Neural cell (in vitro differentiated cells): ENCODE measurements around the gene TMEM266. TPM values are rescaled to one million over a fixed set of nuclear protein-coding genes. Genes with fewer than 3 reads are reported as not detected.

ENCODE experiments used
- H2AFZ ChIP-seq: fragments of 200-600, 300-800 bp; sonication (generic), shearing (Covaris generic); 2 replicates; pipeline ENCODE4 v1.6.0; 2014; ENCODE audit warnings: low read depth, mild to moderate bottlenecking, antibody characterized with exemption, low read length, moderate library complexity
- H3F3A ChIP-seq: fragments of 200-600 bp; shearing (Covaris generic); 2 replicates; pipeline ENCODE4 v1.6.1; 2016; ENCODE audit warnings: mild to moderate bottlenecking, moderate library complexity, mixed read lengths, antibody characterized with exemption, low read length; ENCODE audit not compliant: insufficient read depth, poor library complexity, severe bottlenecking
- H3K27ac ChIP-seq: fragments of 200-600, 300-800 bp; sonication (generic), shearing (Covaris generic); 2 replicates; pipeline ENCODE4 v1.5.1; 2014; ENCODE audit warnings: mild to moderate bottlenecking, low read length, moderate library complexity
- H3K27me3 ChIP-seq: fragments of 300-800, 200-600 bp; sonication (generic), shearing (Covaris generic); 2 replicates; pipeline ENCODE4 v1.6.0; 2014; ENCODE audit warnings: mild to moderate bottlenecking, low read depth, low read length, moderate library complexity; ENCODE audit not compliant: insufficient read depth
- H3K36me3 ChIP-seq: fragments of 300-800, 200-600 bp; sonication (generic), shearing (Covaris generic); 2 replicates; pipeline ENCODE4 v1.5.1; 2014; ENCODE audit warnings: mild to moderate bottlenecking, antibody characterized with exemption, low read length, moderate library complexity; ENCODE audit not compliant: insufficient read depth
- H3K4me2 ChIP-seq: fragments of 300-800, 200-600 bp; sonication (generic), shearing (Covaris generic); 2 replicates; pipeline ENCODE4 v1.6.0; 2014; ENCODE audit warnings: mild to moderate bottlenecking, low read length
- H3K4me3 ChIP-seq: fragments of 300-800, 200-600 bp; sonication (generic), shearing (Covaris generic); 2 replicates; pipeline ENCODE4 v1.5.1; 2014; ENCODE audit warnings: mild to moderate bottlenecking, low read length, moderate library complexity
- H3K79me2 ChIP-seq: fragments of 200-600 bp; shearing (Covaris generic); replicated peaks from 2 replicates; pipeline ENCODE4 v1.6.0; 2014; ENCODE audit warnings: mild to moderate bottlenecking, low read length, moderate library complexity; ENCODE audit not compliant: insufficient read depth
- H3K9ac ChIP-seq: fragments of 300-800, 200-600 bp; sonication (generic), shearing (Covaris generic); 2 replicates; pipeline ENCODE4 v1.6.1; 2016; ENCODE audit warnings: mild to moderate bottlenecking, low read length, mixed read lengths
- H3K9me2 ChIP-seq: fragments of 200-600 bp; shearing (Covaris generic); 2 replicates; pipeline ENCODE4 v1.6.1; 2016; ENCODE audit warnings: mild to moderate bottlenecking, low read length, mixed read lengths; ENCODE audit not compliant: insufficient read depth
- H3K9me3 ChIP-seq: fragments of 200-600, 300-800 bp; sonication (generic), shearing (Covaris generic); 2 replicates; pipeline ENCODE4 v1.6.1; 2016; ENCODE audit warnings: mild to moderate bottlenecking, mixed run types, low read length, moderate library complexity, mixed read lengths
- H4K20me1 ChIP-seq: fragments of 200-600 bp; shearing (Covaris generic); 2 replicates; pipeline ENCODE4 v1.6.1; 2016; ENCODE audit warnings: mild to moderate bottlenecking, mixed run types; ENCODE audit not compliant: insufficient read depth
- CTCF ChIP-seq: fragments of 450-650 bp; IDR thresholded peaks from 2 replicates; pipeline ENCODE4 v1.5.1; 2014; ENCODE audit warnings: antibody characterized with exemption, mild to moderate bottlenecking, moderate library complexity; ENCODE audit not compliant: poor library complexity, severe bottlenecking
- EP300 ChIP-seq: fragments of 450-650 bp; conservative IDR thresholded peaks from 2 replicates; pipeline ENCODE4 v1.6.1; 2014; ENCODE audit warnings: antibody characterized with exemption, mild to moderate bottlenecking, moderate library complexity; ENCODE audit not compliant: poor library complexity, severe bottlenecking
- EZH2 ChIP-seq: fragments of 200-600, 300-800 bp; shearing (Covaris generic), sonication (generic); IDR thresholded peaks from 2 replicates; pipeline ENCODE4 v1.6.1; 2014; ENCODE audit warnings: antibody characterized with exemption, low read length, borderline replicate concordance, mild to moderate bottlenecking; ENCODE audit not compliant: insufficient read depth, poor library complexity, severe bottlenecking
- MXI1 ChIP-seq: fragments of 450-650 bp; conservative IDR thresholded peaks from 2 replicates; pipeline ENCODE4 v1.6.1; 2014; ENCODE audit warnings: antibody characterized with exemption, mild to moderate bottlenecking; ENCODE audit not compliant: poor library complexity, severe bottlenecking
- POLR2AphosphoS5 ChIP-seq: IDR thresholded peaks from 2 replicates; pipeline ENCODE4 v1.6.1; 2012
- RAD21 ChIP-seq: fragments of 450-650 bp; conservative IDR thresholded peaks from 2 replicates; pipeline ENCODE4 v1.6.1; 2014; ENCODE audit warnings: antibody characterized with exemption, mild to moderate bottlenecking, moderate library complexity
- REST ChIP-seq: IDR thresholded peaks from 2 replicates; pipeline ENCODE4 v1.6.1; 2012; ENCODE audit warnings: borderline replicate concordance
- SMC3 ChIP-seq: fragments of 450-650 bp; conservative IDR thresholded peaks from 2 replicates; pipeline ENCODE4 v1.6.1; 2014; ENCODE audit warnings: antibody characterized with exemption, mild to moderate bottlenecking, moderate library complexity; ENCODE audit not compliant: poor library complexity
- TAF1 ChIP-seq: IDR thresholded peaks from 2 replicates; pipeline ENCODE4 v1.6.1; 2012; ENCODE audit warnings: low read depth
- polyA plus RNA-seq: library from polyadenylated mRNA; depleted of rRNA; stranded (reverse); fragments of >200 nt; gene quantifications from 2 replicates; pipeline ENCODE4 v1.2.3, GENCODE V29; 2014

The TMEM266 gene
- polyA plus RNA-seq, 1 donor from 2014 or later = 17.6 TPM

GRCh38 chr15:76140074-76140464, 80.3 kb downstream of the TMEM266 start:
- H3K79me2 ChIP-seq = no peaks in the 10 kb centered on the region
- no peaks in the 10 kb centered on the region for H3K9me2 ChIP-seq
- H3K27me3 ChIP-seq = no peaks in the 10 kb centered on the region
- no peak overlapping the region for H3K4me3 ChIP-seq
- H3K9me3 ChIP-seq = no peaks in the 10 kb centered on the region
- no peaks in the 10 kb centered on the region for H4K20me1 ChIP-seq
- H3K9ac ChIP-seq = no peak overlapping the region
- no peak overlapping the region for H2AFZ ChIP-seq
- TF ChIP-seq SMC3 = no peak
- TF ChIP-seq EZH2 = no peak
- TF ChIP-seq EP300 = no peak
- TF ChIP-seq RAD21 = no peak
- TF ChIP-seq REST = no peak
- TF ChIP-seq MXI1 = no peak
- no peak for TF ChIP-seq POLR2AphosphoS5
- TF ChIP-seq TAF1 = no peak
- no peak for TF ChIP-seq CTCF
- H3K4me2 ChIP-seq = no peak overlapping the region
- H3K27ac ChIP-seq = no peak overlapping the region
- no peaks in the 10 kb centered on the region for H3F3A ChIP-seq
- H3K36me3 ChIP-seq = no peaks in the 10 kb centered on the region

- Histone ChIP-seq H3K9ac (no peak overlapping the region), H3K9me2 (no peaks in the 10 kb centered on the region), H3K27me3 (no peaks in the 10 kb centered on the region), H3K27ac (no peak overlapping the region), H2AFZ (no peak overlapping the region), H4K20me1 (no peaks in the 10 kb centered on the region), H3K4me2 (no peak overlapping the region), H3K79me2 (no peaks in the 10 kb centered on the region), H3K4me3 (no peak overlapping the region), H3F3A (no peaks in the 10 kb centered on the region), H3K9me3 (no peaks in the 10 kb centered on the region), H3K36me3 (no peaks in the 10 kb centered on the region)
- TF ChIP-seq EZH2 (no peak), TAF1 (no peak)
Measured at GRCh38 chr15:76146812-76147211, 87.0 kb downstream of the TMEM266 start.
